GM18951 (cell line): ENCODE measurements around the gene C16orf89.

Source experiments
- POLR2A ChIP-seq: IDR thresholded peaks from 4 replicates; pipeline ENCODE4 v1.6.1; 2011; ENCODE audit warnings: mild to moderate bottlenecking; ENCODE audit not compliant: insufficient read length, insufficient read depth; ENCODE audit errors: extremely low read depth
- in situ Hi-C: fragments of 300-500 bp; cut with MboI; formaldehyde crosslinking; loops from one replicate; pipeline ENCODE4 v1.12.0; 2022; ENCODE audit warnings: low sequenced_read_pairs, mixed read lengths, inconsistent platforms; ENCODE audit not compliant: unreplicated experiment

C16orf89 gene

GRCh38 chr16:5071341-5071680, 5.6 kb upstream of the C16orf89 start:
- TF ChIP-seq POLR2A = no peak
- in situ Hi-C loops = no loop called here

DNA sequence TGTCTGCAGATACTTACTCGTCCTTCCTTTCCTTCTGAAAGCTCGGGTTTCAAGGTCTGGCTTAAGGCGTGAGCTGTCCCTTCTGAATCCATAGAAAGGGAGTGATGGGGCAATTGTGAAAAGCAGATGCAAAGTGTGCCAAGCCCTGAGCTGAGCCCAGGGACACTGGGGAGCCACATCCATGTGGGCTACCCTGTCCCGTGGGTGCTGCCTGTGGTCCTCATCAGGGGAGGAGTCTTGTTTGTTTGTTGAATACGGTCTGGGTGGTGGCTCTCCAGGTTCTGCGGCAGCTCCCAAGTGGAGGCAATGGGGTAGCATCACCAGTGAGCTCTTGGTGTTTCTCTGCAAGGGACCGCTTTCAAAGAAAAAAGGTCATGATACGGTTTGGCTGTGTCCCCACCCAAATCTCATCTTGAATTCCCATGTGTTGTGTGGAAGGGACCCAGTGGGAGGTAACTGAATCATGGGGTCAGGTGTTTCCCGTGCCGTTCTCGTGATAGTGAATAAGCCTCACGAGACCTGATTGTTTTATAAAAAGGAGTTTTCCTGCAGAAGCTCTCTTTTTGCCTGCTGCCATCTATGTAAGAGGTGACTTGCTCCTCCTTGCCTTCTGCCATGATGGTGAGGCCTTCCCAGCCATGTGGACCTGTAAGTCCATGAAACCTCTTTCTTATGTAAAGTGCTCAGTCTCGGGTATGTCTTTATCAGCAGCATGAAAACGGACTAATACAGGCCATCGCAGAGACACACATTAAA, 4.9 kb upstream of the C16orf89 start:
- no peak for TF ChIP-seq POLR2A
- in situ Hi-C loops = no loop called here

DNA sequence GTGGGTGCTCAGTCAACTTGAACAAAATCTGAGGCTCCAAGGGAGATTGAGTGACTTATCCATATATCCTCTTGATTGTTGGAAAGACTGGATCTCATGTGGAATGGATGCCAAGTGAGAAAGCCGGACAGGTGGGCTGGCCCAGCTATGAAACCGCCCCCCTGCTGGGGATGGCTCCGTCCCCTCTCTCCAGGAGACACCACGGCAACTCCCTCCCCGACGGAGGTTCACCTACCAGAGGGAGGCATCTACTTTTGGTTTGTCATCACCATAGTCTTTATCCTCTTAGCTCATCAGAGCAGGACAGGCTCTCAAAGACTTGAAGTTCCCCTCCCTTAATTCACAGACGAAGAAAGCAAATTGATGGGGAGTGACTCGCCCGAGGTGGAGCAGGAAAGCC, 4.1 kb upstream of the C16orf89 start:
- in situ Hi-C loops = no loop called here
- no peak for TF ChIP-seq POLR2A

- in situ Hi-C loops = no loop called here
- TF ChIP-seq POLR2A = no peak
Observed at GRCh38 chr16:5069048-5069447, 3.3 kb upstream of the C16orf89 start.

DNA sequence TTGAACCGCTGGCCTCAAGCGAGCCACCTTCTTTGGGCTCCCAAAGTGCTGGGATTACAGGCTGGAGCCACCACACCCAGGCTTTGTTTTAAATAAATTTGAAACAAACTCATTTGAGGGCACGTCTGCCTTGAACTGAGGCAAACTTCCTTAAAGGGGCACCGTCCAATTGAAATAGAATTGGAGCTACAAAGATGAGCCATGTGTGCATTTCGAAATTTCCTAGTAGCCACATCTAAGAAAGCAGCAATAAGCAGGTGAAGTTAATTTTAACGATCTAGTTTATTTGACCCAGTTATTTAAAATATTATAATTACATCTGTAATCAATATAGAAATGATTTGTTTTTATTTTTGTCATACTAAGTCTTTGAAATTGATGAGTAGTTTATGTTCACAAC, 755 bp upstream of the C16orf89 start:
- in situ Hi-C loops = no loop called here

GRCh38 chr16:5065326-5065725, 430 bp downstream of the C16orf89 start:
- no peak for TF ChIP-seq POLR2A
- in situ Hi-C loops = no loop called here

More for the DNA sequence above, 755 bp upstream of the C16orf89 start:
- TF ChIP-seq POLR2A = no peak

DNA sequence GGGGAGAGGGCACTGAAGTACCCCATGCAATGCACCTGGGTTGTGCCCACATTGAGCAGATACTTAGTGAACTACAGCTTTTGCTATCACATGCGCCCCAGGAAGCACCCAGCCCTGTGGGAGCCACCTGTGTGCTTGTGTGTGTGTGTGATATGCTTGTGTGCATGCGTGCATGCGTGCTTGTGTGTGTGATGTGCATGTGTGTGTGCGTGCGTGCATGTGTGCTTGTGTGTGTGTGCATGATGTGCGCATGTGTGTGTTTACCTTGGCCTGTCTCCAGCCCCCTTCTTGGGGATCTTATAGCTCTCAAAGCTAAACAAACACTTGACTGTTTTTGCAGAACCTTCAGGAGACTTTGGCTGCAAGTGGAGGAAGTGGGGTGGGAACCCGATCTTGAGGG, 841 bp downstream of the C16orf89 start:
- TF ChIP-seq POLR2A = no peak
- in situ Hi-C loops = no loop called here

- in situ Hi-C loops = no loop called here
- TF ChIP-seq POLR2A = no peak
Observed at GRCh38 chr16:5062790-5063765, 2.7 kb downstream of the C16orf89 start.

DNA sequence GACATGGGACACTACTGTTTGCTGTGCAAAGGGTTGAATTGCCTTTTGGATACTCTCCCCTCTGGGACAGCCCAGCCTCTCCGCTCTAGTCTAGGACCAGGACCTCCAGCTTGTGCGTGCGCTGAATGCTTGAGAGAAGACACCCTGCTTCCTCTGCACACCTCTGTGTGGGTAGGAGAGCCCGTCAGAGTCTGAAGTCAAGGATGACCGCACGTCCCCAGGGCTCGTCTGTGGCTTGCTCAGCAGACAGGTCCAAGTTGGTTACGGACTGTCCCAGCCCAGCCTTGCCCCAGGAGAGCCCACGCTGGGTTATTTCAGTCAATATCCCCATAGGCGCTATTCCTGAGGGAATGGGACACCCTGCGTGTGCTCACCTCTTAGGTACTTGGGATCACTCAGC, 3.7 kb downstream of the C16orf89 start:
- TF ChIP-seq POLR2A = no peak
- in situ Hi-C loops = no loop called here

DNA sequence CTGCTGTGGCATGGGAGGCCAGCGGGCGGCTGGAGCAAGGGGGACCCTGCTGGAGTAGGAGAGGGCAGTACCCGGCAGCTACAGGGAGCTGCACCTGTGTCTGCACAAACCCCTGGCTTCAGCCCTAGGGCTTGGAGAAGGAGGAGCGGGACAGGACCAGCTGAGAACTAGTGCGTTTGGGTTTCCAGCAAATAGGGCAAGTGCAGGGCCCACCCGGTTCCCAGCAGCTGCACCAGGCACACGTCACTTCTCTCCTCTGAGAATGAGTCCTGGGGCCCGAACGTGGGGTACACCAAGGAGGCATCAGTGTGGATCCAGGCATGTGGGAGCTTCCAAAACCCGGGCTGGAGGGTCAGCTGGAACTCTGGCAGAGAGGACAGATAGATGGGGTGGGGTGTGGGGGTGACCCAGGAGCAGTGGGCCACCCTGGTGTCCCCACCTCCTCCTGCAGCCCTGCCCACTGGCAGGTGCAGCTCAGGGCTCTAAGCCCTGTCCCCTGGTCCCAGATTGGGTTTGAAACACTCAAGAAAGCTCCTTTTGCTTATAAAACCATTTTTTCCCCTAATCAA, 5.6 kb downstream of the C16orf89 start:
- in situ Hi-C loops = no loop called here
- no peak for TF ChIP-seq POLR2A

- no peak for TF ChIP-seq POLR2A
Observed at GRCh38 chr16:5059386-5060072, 6.2 kb downstream of the C16orf89 start.

DNA sequence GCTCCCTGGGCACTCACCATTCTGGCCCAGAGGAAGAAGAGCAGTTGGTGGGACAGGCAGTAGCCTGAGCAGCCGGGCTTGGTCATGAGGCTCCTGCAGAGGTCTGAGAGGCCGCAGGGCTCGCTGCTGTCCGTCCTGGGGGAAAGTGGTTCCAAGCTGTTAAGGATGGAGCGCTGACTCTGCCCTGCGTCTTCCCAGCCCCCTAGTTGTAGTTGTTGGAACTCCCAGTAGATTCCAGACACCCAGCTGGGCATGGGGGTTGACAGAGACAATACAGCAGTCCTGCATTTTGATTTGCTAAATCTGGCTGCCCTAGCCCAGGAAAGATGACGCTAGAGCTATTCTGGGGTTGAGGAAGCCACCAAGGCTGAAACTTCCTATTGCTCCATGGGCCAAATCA, 7.3 kb downstream of the C16orf89 start:
- in situ Hi-C loops = no loop called here
- no peak for TF ChIP-seq POLR2A

More at GRCh38 chr16:5059386-5060072, 6.2 kb downstream of the C16orf89 start:
- in situ Hi-C loops = no loop called here

DNA sequence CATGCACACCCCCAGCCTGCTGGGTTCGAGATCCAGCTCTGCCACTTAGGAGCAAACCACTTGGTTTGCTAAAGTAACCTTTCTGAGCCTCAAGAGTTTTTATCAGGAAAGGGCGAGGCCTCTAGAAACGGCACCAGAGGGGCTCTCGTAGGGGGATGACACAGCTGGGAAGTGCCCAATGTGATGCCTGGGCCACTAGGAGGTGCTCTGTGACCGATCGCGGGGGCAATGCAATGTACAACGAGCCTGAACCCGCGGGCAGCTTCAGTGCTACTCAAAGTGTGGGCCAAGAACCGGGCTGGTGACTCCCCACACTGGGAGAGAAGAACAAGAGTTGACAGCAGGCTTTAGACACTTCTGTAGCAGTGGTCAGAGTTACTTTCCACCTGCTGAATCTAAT, 9.4 kb downstream of the C16orf89 start:
- in situ Hi-C loops = no loop called here
- TF ChIP-seq POLR2A = no peak
